ENCODE results near the gene ADCY3. TPM values are rescaled to one million over a fixed set of nuclear protein-coding genes. Genes with fewer than 3 reads are reported as not detected.

The ADCY3 gene
- total RNA-seq, result 10 to 100 TPM; 29.3 to 89.1 (median 56.1) TPM

DNA sequence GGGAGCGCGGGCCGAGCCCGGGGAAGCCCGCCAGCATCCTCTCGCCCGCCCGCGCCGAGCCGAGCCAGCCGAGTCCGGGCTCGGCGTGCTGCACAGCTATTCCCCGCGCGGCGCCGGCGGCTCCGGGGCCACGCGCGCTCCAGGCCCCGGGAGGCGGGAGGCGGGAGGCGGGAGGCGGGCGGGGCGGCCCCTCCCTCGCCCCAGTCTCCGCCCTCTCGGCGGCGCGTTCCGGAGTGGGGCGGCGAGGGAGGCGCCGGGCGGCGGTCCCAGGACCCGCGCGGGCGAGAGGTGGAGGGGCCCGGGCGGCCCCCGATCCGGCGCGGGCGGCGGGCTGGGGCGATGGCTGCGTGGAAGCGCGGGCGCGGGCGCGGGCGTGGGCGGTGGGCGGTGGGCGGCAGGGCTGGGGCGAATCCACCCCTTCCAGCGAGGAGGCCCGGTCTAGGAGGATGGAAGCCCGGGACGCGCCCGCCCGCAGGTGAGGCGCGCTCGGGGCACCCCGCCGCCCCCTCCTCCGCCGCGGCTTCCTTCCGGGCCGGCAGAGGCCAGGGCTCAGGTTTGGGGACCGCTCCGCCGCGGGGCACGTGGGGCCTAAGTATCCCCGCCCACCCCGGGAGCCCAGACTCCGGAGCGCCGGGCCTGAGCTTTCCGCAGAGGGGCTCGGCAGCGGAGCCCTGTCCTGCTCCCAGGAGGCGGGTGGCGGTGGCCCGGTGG is at the start of gene ADCY3:
Gene ADCY3 (minus strand): TSS at position 140 of the 711 bp plus-strand sequence. CDS start 1,250 bp downstream, outside the sequence.
- peak in 1 of 2 donors; percentile 52 for DNase-seq (ENCODE audit: low spot score in 2 of 2)
- Histone ChIP-seq H3K27me3 (no peaks in the 10 kb centered on the region), H3K4me3 (peak within 1 kb of the TSS; percentile 60 to 96 (median 70)), H3K4me1 (peaks cover 0 to 9% of the 10 kb centered on the region in 2 donors), H3K9me3 (no peaks in the 10 kb centered on the region), H3K27ac (peak within 1 kb of the TSS; percentile 67 to 88), H3K36me3 (no peaks in the 10 kb centered on the region)
- intact Hi-C loops (cut with DNase I; ENCODE audit: low total_unique reads), result loop anchor here (5.0 kb wide), 1 partner anchor 1637 kb away; no protein-coding TSS in a partner anchor
- TF ChIP-seq POLR2A (IDR thresholded peaks at IDR 0.05), result no peak
- TF ChIP-seq POLR2AphosphoS5 (IDR thresholded peaks at IDR 0.05), result no peak
- TF ChIP-seq, protein P1, sequence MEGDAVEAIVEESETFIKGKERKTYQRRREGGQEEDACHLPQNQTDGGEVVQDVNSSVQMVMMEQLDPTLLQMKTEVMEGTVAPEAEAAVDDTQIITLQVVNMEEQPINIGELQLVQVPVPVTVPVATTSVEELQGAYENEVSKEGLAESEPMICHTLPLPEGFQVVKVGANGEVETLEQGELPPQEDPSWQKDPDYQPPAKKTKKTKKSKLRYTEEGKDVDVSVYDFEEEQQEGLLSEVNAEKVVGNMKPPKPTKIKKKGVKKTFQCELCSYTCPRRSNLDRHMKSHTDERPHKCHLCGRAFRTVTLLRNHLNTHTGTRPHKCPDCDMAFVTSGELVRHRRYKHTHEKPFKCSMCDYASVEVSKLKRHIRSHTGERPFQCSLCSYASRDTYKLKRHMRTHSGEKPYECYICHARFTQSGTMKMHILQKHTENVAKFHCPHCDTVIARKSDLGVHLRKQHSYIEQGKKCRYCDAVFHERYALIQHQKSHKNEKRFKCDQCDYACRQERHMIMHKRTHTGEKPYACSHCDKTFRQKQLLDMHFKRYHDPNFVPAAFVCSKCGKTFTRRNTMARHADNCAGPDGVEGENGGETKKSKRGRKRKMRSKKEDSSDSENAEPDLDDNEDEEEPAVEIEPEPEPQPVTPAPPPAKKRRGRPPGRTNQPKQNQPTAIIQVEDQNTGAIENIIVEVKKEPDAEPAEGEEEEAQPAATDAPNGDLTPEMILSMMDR (IDR thresholded peaks at IDR 0.05), result no peak

DNA sequence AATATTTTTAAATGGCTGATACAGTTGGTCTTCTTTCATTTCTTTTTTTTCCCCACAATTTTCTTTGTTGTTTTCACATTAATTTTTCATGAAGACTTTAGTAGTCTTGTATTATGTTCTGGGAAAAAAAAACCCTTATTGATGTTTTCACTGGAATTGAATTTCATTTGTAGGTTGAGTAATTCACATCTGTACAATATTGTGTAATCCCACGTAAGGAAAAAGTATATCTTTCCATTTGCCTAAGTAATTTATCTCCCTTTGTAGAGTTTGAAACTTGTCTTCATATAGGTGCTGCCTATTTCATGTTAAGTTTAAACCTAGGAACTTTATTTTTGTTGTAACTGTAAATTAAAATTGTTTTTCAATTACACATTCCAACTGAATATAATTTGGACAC is 49.7 kb upstream of the ADCY3 start:
- TF ChIP-seq, protein P1 (IDR thresholded peaks at IDR 0.05), result no peak
- TF ChIP-seq POLR2AphosphoS5 (IDR thresholded peaks at IDR 0.05), result no peak
- TF ChIP-seq POLR2A (IDR thresholded peaks at IDR 0.05), result no peak
- Histone ChIP-seq H3K9me3 (no peaks in the 10 kb centered on the region), H3K27me3 (no peaks in the 10 kb centered on the region), H3K4me1 (no peaks in the 10 kb centered on the region), H3K4me3 (no peak overlapping the region), H3K36me3 (no peaks in the 10 kb centered on the region), H3K27ac (no peak overlapping the region)
- intact Hi-C loops (cut with DNase I; ENCODE audit: low total_unique reads), result loop anchor here (5.0 kb wide), 1 partner anchor 1068 kb away; no protein-coding TSS in a partner anchor
- DNase-seq (ENCODE audit: low spot score in 2 of 2), result no peak

DNA sequence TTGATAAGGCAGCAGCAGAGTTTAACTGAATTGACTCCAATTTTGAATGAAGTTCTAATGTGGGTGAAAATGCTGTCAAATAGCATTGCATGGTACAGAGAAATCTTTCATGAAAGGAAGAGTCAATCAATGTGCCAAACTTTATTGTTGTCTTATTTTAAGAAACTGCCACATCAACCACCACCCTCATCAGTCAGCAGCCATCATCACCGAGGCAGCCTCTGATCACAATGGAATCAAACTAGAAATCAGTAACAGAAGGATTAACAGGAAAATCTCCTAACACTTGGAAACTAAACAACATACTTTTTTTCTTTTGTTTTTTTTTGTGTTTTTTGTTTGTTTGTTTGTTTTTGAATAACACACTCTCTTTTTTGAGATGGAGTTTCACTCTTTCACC is 41.9 kb upstream of the ADCY3 start:
- H3K27me3 ChIP-seq, result no peaks in the 10 kb centered on the region
- H3K27ac ChIP-seq, result no peak overlapping the region
- no peaks in the 10 kb centered on the region for H3K36me3 ChIP-seq
- DNase-seq (ENCODE audit: low spot score in 2 of 2), result no peak
- no peak overlapping the region for H3K4me3 ChIP-seq
- TF ChIP-seq, protein P1 (IDR thresholded peaks at IDR 0.05), result no peak
- TF ChIP-seq POLR2A (IDR thresholded peaks at IDR 0.05) (no peak), POLR2AphosphoS5 (IDR thresholded peaks at IDR 0.05) (no peak)
- H3K9me3 ChIP-seq, result no peaks in the 10 kb centered on the region
- intact Hi-C loops (cut with DNase I; ENCODE audit: low total_unique reads), result no loop called here
- H3K4me1 ChIP-seq, result no peaks in the 10 kb centered on the region

DNA sequence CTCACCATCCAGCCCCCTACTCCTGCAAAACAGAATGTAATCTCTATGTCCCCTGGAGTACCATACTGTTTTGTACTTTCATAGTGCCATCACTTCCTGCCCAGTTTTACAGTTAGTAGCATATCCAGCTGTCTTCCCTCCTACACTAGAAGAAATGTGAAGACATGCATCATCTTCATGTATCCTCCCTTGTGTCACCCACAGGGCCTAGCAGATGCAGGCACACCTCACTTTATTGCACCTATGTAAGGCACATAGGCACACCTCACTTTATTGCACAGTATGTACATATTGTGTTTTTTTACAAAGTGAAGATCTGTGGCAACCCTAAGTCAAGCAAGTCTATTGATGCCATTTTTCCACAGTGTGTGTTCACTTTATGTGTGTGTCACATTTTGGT is 39.7 kb upstream of the ADCY3 start:
- Histone ChIP-seq H3K27me3 (no peaks in the 10 kb centered on the region), H3K4me1 (no peaks in the 10 kb centered on the region), H3K36me3 (peaks cover 15% of the 10 kb centered on the region), H3K4me3 (no peak overlapping the region), H3K27ac (no peak overlapping the region), H3K9me3 (peaks cover 5 to 9% of the 10 kb centered on the region in 2 donors)
- no peak for DNase-seq (ENCODE audit: low spot score in 2 of 2)
- TF ChIP-seq, protein P1 (IDR thresholded peaks at IDR 0.05), result no peak
- intact Hi-C loops (cut with DNase I; ENCODE audit: low total_unique reads), result no loop called here

DNA sequence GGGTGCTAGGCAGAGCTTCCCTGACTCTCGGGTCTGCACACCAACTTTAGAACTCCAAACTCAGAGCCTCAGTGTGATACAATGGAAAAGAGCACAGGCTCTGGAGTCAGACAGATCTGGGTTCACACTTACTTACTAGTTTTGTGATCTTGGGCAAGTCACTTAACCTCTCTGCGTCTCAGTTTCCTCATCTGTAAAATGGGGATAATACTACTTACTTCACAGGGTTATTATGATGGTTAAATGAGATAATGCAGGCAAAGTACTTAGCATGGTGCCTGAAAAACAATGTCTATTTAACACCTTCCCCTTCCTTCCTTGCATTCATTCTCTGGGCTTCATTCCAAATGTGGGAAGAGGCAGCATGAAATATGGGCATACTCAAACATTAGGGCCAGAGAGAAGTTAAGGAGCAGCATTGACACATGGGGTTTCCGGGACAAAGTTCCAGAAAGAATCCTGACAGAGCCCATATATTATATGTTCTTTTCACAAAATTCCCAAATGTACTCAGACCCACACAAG is 38.4 kb upstream of the ADCY3 start:
- intact Hi-C loops (cut with DNase I; ENCODE audit: low total_unique reads), result no loop called here
- no peaks in the 10 kb centered on the region for H3K27me3 ChIP-seq
- H3K4me1 ChIP-seq, result no peaks in the 10 kb centered on the region
- H3K9me3 ChIP-seq, result peaks cover 5 to 10% of the 10 kb centered on the region in 2 donors
- H3K4me3 ChIP-seq, result no peak overlapping the region
- no peak for DNase-seq (ENCODE audit: low spot score in 2 of 2)
- TF ChIP-seq POLR2AphosphoS5 (IDR thresholded peaks at IDR 0.05), result no peak
- TF ChIP-seq, protein P1 (IDR thresholded peaks at IDR 0.05), result no peak
- H3K36me3 ChIP-seq, result peaks cover 15% of the 10 kb centered on the region
- H3K27ac ChIP-seq, result no peak overlapping the region

Measured in breast epithelium (tissue), 4 donors.